Heart left ventricle (tissue), 16 donors: ENCODE measurements around the gene PKNOX2. TPM values are rescaled to one million over a fixed set of nuclear protein-coding genes. Genes with fewer than 3 reads are reported as not detected.

Experiments used
- ATAC-seq, 4 donors: fragments of 200-7000 bp; cut with Tn5 transposase; one replicate each; pipeline ENCODE4 v1.9.1; 2020 to 2022; ENCODE audit warnings: moderate library complexity in 4 of 4, mild to moderate bottlenecking in 3 of 4, moderate number of reproducible peaks in 1 of 4
- DNase-seq, 5 donors: peaks; one replicate each; pipeline ENCODE4 v3.0.0-alpha.2; 2020
- H3K27ac ChIP-seq, 12 donors: fragments of 200-600 bp; sonication (generic) in 4 of 12; one replicate each; pipeline versions ENCODE4 v1.5.0 to v1.8.0; 2016 to 2022; ENCODE audit warnings: mild to moderate bottlenecking in 2 of 12
- H3K27me3 ChIP-seq, 9 donors: fragments of 200-600 bp; sonication (generic) in 2 of 9; one replicate each; pipeline versions ENCODE4 v1.5.1 to v1.8.0; 2016 to 2022; ENCODE audit warnings: mild to moderate bottlenecking in 3 of 9
- H3K36me3 ChIP-seq, 9 donors: fragments of 200-600 bp; sonication (generic) in 2 of 9; one replicate each; pipeline versions ENCODE4 v1.5.0 to v1.8.0; 2018 to 2022; ENCODE audit warnings: mild to moderate bottlenecking in 2 of 9
- H3K4me1 ChIP-seq, 12 donors: fragments of 200-600 bp; sonication (generic) in 4 of 12; one replicate each; pipeline versions ENCODE4 v1.5.0 to v1.8.0; 2016 to 2022; ENCODE audit warnings: mild to moderate bottlenecking in 3 of 12
- H3K4me3 ChIP-seq, 12 donors: fragments of 200-600 bp; sonication (generic) in 4 of 12; one replicate each; pipeline versions ENCODE4 v1.5.0 to v1.8.0; 2017 to 2022; ENCODE audit warnings: mild to moderate bottlenecking in 9 of 12, moderate library complexity in 4 of 12
- H3K9me3 ChIP-seq, 12 donors: fragments of 200-600 bp; sonication (generic) in 4 of 12; one replicate each; pipeline versions ENCODE4 v1.5.0 to v1.8.0; 2016 to 2022; ENCODE audit warnings: mild to moderate bottlenecking in 1 of 12
- CTCF ChIP-seq, 12 donors: fragments of 200-600 bp; sonication (generic) in 4 of 12; IDR thresholded peaks; one replicate each; pipeline versions ENCODE4 v1.5.0 to v1.8.0; 2018 to 2022; ENCODE audit warnings: antibody characterized with exemption in 12 of 12, mild to moderate bottlenecking in 5 of 12
- POLR2A ChIP-seq, 2 donors: fragments of 450-650 bp; IDR thresholded peaks; one replicate each; pipeline ENCODE4 v1.6.1; 2017; ENCODE audit warnings: antibody characterized with exemption in 2 of 2, mild to moderate bottlenecking in 2 of 2, moderate library complexity in 2 of 2
- WGBS, 4 donors: extraction: QIAGEN DNeasy Blood & Tissue Kit in 2 of 4; methylation state at CpG; one replicate each; pipeline versions ENCODE4 v1.1.5 to v1.1.7; 2013 to 2018; 5-methylcytosine and 5-hydroxymethylcytosine counted together
- intact Hi-C, 10 donors: fragments of 100-400 bp; cut with DNase I; formaldehyde crosslinking; loops; one replicate each; pipeline versions ENCODE4 v1.11.1 to v1.14.2; 2022
- polyA plus RNA-seq, 2 donors: library from polyadenylated mRNA; stranded (reverse); fragments of 200-250 nt; gene quantifications; one replicate each; pipeline ENCODE4 v1.2.3, GENCODE V29; 2013
- total RNA-seq, 9 donors: library from RNA; depleted of rRNA in 2 of 9; stranded (reverse); fragments of >200 nt in 2 of 9; fragmentation: NEBNext Ultra II Directional in 3 of 9; extraction: Animal tissue kit (Norgen Biotek cat#: 25700) in 3 of 9; gene quantifications; one replicate each; pipeline versions ENCODE4 v1.1.0 to v1.2.4, GENCODE V29; 2016 to 2023
- donor health status: ischemic (EF 13 %, LVEDD 7.1; RV severe dilation, severe dysfunction).
- donor health status: healthy with polysubstance abuse.
- donor health status: DM: no; HTN: yes; CAD: no.
- donor health status: DM: no; HTN: no; CAD: no.
- donor health status: ischemic (EF 25% LVEDD 6.9; RV normal size, moderate dysfunction).
- donor health status: ischemic (EF 25% LVEDD 5.7; RV mildly dilated, moderate dysfunction).
- donor health status: healthy.
- donor health status: DM: yes; HTN: yes; CAD: no.
- donor health status: ischemic (EF 35%, LVEDD 5.7; RV mildly dilated, moderate dysfunction).
- donor health status: nonischemic (EF 11% LVEDD 7.7; RV severe dilation, severe dysfunction).
- donor health status: DM: yes; HTN: yes; CAD: no.
- donor health status: PGD.
- donor health status: ischemic (EF 29% LVEDD 5.4; RV normal size, mild dysfunction).
- donor health status: nonischemic (EF 23%, LVEDD 6.1; RV moderate dilation, normal function).

The PKNOX2 gene
- total and polyA plus RNA-seq, 11 donors = 3.1 to 9.4 (median 4.5) TPM

DNA sequence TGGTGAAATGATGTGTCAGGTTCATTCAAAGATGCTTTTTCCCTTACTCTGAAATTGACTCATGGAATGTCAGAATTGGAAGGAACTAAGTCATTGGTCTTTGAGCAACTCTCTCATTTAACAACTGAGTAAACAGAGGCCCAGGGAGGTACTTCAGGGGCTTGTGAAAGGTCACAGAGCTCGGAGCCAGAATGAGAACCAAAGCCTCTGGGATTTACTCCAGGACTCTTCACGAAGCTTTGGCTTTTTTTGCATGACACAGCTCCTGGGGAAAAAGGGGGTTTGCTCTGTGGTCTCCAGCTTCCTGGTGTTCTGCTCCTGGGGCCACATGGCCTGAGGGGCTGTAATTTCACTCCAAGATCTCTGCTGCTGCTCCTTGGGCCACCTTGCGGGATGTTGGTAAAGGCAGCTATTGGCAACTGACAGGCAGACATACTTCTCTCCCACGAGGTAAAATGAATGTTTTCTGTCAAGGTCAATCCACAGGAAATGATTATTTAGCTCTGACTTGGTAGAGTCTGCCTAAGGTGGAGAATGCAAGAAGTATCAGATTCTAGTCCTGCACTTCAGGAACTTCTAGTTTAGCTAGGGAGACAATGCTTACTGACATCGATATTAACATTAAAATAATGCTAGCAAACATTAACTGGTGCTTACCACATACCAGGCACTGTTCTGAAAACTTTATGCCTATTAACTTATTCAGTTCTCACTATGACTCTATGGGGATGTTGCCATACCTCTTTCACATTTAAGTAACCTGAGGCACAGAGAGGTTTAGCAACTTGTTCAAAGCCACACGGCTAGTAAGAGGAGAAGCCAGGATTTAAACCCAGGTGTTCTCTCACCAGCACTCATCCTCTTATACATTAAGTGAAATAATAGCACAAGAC is 16.1 kb downstream of the PKNOX2 start:
- no peaks in the 10 kb centered on the region for H3K36me3 ChIP-seq
- ATAC-seq = no peak
- no peaks in the 10 kb centered on the region for H3K27me3 ChIP-seq
- H3K9me3 ChIP-seq = no peaks in the 10 kb centered on the region
- H3K4me3 ChIP-seq = no peak overlapping the region
- H3K4me1 ChIP-seq = peaks cover 0 to 68% (median 13%) of the 10 kb centered on the region in 12 donors
- no peak for DNase-seq
- intact Hi-C loops = no loop called here
- TF ChIP-seq CTCF (IDR thresholded peaks at IDR 0.05) (no peak), POLR2A (IDR thresholded peaks at IDR 0.05) (no peak)
- H3K27ac ChIP-seq = peak overlapping the region in 1 of 12 donors; percentile 4
- WGBS, 4 donors = 58 to 69% (median 64%) methylated on average over 6 of the region's 6 CpGs

DNA sequence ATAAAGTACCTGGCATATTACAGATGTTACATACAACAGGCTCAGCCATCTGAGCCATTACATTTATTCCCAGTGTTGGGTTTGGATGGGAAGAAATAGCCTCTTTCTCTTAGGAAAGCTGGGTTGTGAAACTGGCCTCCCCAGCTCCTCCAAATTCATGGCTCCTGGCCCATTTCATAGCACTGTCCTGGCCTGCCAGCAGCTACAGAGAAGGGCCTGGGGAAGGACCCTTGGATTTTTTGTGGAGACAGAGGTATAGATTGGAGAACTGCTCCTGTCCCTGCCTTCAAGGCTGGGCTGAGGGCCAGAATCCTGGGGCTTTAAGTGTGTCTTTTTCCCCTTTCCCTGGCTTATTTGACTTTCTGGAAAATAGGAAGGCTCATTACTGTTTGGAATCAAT is 18.0 kb downstream of the PKNOX2 start:
- H3K4me3 ChIP-seq = no peak overlapping the region
- H3K9me3 ChIP-seq = peaks cover 0 to 16% (median 5%) of the 10 kb centered on the region in 12 donors
- ATAC-seq (peak in 2 of 4 donors; percentile 44 to 57), DNase-seq (no peak)
- H3K27me3 ChIP-seq = no peaks in the 10 kb centered on the region
- TF ChIP-seq CTCF (IDR thresholded peaks at IDR 0.05) = no peak
- TF ChIP-seq POLR2A (IDR thresholded peaks at IDR 0.05) = no peak
- intact Hi-C loops = no loop called here
- no peak overlapping the region for H3K27ac ChIP-seq
- H3K36me3 ChIP-seq = no peaks in the 10 kb centered on the region
- H3K4me1 ChIP-seq = peaks cover 0 to 49% (median 13%) of the 10 kb centered on the region in 12 donors

GRCh38 chr11:125183641-125184040 is 19.1 kb downstream of the PKNOX2 start:
- no peaks in the 10 kb centered on the region for H3K27me3 ChIP-seq
- H3K9me3 ChIP-seq = peaks cover 0 to 18% (median 5%) of the 10 kb centered on the region in 12 donors
- no peak overlapping the region for H3K27ac ChIP-seq
- intact Hi-C loops = no loop called here
- WGBS, 4 donors = 79 to 88% (median 84%) methylated on average over 1 of the region's 1 CpG
- H3K4me3 ChIP-seq = no peak overlapping the region
- DNase-seq = no peak
- no peaks in the 10 kb centered on the region for H3K36me3 ChIP-seq
- peaks cover 0 to 44% (median 13%) of the 10 kb centered on the region in 12 donors for H3K4me1 ChIP-seq
- no peak for ATAC-seq
- no peak for TF ChIP-seq POLR2A (IDR thresholded peaks at IDR 0.05)

DNA sequence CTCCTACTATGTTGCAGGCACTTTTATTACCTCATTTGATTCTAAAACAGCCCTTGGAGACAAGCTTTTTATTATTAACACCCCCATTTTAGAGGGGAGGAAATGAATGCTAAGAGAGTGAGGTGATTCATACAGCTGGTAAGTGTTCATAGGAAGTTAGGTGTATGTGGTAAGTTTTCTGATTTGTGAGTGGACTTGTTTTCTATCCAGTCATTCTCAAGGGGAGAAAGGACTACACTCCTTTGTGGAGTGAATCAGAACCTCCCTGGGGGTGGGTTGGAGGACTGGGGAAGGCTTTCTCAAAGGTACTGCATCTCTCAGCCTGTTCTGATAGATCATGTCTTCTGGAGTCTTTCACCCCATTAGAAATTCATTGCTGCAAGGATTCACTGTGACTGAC is 23.5 kb downstream of the PKNOX2 start:
- H3K9me3 ChIP-seq = peaks cover 0 to 18% (median 5%) of the 10 kb centered on the region in 12 donors
- no peak overlapping the region for H3K27ac ChIP-seq
- H3K4me1 ChIP-seq = peaks cover 0 to 18% (median 2%) of the 10 kb centered on the region in 12 donors
- H3K27me3 ChIP-seq = peaks cover 0 to 2% (median 0%) of the 10 kb centered on the region in 9 donors
- H3K4me3 ChIP-seq = no peak overlapping the region
- DNase-seq (no peak), ATAC-seq (no peak)
- TF ChIP-seq POLR2A (IDR thresholded peaks at IDR 0.05) = no peak
- no peaks in the 10 kb centered on the region for H3K36me3 ChIP-seq
- intact Hi-C loops = no loop called here

- ATAC-seq = no peak
Observed at GRCh38 chr11:125190566-125190965, 26.0 kb downstream of the PKNOX2 start.

More at GRCh38 chr11:125190566-125190965, 26.0 kb downstream of the PKNOX2 start:
- WGBS, 4 donors = 82 to 86% (median 84%) methylated on average over 5 of the region's 5 CpGs
- Histone ChIP-seq H3K27me3 (peaks cover 0 to 2% (median 0%) of the 10 kb centered on the region in 9 donors), H3K4me3 (no peak overlapping the region), H3K4me1 (peaks cover 0 to 10% (median 2%) of the 10 kb centered on the region in 12 donors), H3K27ac (no peak overlapping the region), H3K36me3 (no peaks in the 10 kb centered on the region), H3K9me3 (peaks cover 0 to 18% (median 5%) of the 10 kb centered on the region in 12 donors)
- DNase-seq = no peak
- intact Hi-C loops = no loop called here
- TF ChIP-seq POLR2A (IDR thresholded peaks at IDR 0.05) (no peak), CTCF (IDR thresholded peaks at IDR 0.05) (no peak)
